ENCODE measurements around the gene ANAPC4.

Gene ANAPC4

DNA sequence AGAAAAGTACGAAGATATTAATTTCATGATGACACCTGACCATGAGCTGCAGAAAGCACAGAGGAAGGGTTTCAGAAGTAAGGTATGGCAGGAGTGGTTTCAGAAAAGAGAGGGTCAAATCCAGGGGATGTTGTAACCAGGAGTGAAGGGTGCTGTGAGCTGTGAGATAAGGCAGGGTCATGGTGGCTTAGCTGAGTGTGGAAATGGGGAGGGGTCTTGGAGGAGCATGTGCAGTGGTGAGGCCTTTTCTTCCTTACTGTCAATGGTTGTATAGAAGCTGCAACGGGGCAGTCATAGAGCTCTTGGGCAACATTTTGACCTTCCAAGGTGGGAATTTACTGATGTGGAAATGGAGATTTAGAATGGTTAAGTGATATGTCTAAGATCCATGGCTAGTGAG, 2.5 kb downstream of the ANAPC4 start:
- DNase-seq (ENCODE audit: insufficient read length, low spot score) (no peak), FAIRE-seq (no peak)
- TF ChIP-seq, protein P1, sequence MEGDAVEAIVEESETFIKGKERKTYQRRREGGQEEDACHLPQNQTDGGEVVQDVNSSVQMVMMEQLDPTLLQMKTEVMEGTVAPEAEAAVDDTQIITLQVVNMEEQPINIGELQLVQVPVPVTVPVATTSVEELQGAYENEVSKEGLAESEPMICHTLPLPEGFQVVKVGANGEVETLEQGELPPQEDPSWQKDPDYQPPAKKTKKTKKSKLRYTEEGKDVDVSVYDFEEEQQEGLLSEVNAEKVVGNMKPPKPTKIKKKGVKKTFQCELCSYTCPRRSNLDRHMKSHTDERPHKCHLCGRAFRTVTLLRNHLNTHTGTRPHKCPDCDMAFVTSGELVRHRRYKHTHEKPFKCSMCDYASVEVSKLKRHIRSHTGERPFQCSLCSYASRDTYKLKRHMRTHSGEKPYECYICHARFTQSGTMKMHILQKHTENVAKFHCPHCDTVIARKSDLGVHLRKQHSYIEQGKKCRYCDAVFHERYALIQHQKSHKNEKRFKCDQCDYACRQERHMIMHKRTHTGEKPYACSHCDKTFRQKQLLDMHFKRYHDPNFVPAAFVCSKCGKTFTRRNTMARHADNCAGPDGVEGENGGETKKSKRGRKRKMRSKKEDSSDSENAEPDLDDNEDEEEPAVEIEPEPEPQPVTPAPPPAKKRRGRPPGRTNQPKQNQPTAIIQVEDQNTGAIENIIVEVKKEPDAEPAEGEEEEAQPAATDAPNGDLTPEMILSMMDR (IDR thresholded peaks at IDR 0.05; ENCODE audit: insufficient read depth, missing control alignments): no peak

GRCh38 chr4:25383647-25384046, 6.6 kb downstream of the ANAPC4 start:
- TF ChIP-seq, protein P1 (IDR thresholded peaks at IDR 0.05; ENCODE audit: insufficient read depth, missing control alignments): no peak
- no peak for FAIRE-seq

DNA sequence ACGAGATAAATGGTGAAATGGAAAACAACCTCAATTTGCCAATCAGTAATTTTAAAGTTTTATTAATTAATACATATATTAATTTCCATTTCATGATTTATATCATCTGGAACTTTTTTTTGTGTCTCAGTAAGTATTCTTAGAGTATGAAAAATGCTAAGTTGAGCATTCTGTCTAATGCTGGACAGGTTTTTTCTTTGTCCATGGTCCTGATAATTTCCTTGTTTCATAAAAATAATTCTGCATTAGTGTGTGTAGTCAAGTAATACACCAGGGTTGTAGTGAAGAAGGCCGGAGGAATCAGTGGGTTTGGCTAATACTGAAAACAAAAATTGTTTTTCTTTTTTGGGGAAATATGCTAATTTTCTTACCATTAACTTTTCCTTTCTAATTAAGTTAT, 9.9 kb downstream of the ANAPC4 start:
- no peak for DNase-seq (ENCODE audit: insufficient read length, low spot score)
- TF ChIP-seq, protein P1 (IDR thresholded peaks at IDR 0.05; ENCODE audit: insufficient read depth, missing control alignments): no peak
- FAIRE-seq: no peak

More at GRCh38 chr4:25383647-25384046, 6.6 kb downstream of the ANAPC4 start:
- no peak for DNase-seq (ENCODE audit: insufficient read length, low spot score)

DNA sequence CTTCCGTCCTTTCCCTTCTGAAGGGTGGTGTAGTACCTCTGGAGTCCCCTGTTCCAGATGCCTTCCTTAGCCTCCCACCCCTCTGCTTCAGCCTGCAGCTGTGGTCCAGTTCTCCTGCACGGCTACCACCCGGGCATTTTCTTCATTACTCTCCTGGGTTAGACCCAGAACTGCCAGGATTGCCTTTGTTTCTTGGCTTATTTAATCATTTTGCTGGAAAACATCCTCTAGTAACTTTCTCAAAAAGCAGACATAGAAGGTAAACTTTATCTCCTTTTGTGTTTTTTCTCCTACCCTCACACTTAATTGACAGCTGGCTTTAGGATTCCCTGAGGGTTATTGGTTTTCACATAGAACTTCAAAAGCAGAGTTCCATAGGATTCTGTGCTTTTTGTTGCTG, 20.2 kb downstream of the ANAPC4 start:
- FAIRE-seq (no peak), DNase-seq (ENCODE audit: insufficient read length, low spot score) (no peak)
- TF ChIP-seq, protein P1 (IDR thresholded peaks at IDR 0.05; ENCODE audit: insufficient read depth, missing control alignments): no peak

DNA sequence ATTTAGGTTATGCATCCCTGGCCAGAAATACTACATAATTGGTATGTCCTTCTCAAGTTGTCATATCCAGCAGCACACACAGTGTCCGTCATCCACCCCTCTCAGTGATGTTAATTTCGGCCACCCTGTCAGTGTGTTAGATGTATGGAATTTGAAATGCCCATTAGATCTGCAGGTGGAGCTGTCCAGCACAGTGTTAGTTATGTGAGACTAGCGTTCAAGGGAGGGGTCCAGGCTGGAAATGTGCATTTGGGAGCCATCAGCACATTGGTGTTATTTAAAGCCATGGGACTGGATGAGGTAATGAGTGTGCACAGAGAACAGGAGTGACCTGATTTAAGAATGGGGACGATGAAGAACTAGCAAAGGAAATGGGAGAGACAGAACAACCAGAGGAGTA, 22.4 kb downstream of the ANAPC4 start:
- FAIRE-seq (no peak), DNase-seq (ENCODE audit: insufficient read length, low spot score) (no peak)
- TF ChIP-seq, protein P1 (IDR thresholded peaks at IDR 0.05; ENCODE audit: insufficient read depth, missing control alignments): no peak

GRCh38 chr4:25401066-25401465, 24.0 kb downstream of the ANAPC4 start:
- FAIRE-seq (no peak), DNase-seq (ENCODE audit: insufficient read length, low spot score) (no peak)
- TF ChIP-seq, protein P1 (IDR thresholded peaks at IDR 0.05; ENCODE audit: insufficient read depth, missing control alignments): no peak

GRCh38 chr4:25402521-25402920, 25.5 kb downstream of the ANAPC4 start:
- DNase-seq (ENCODE audit: insufficient read length, low spot score) (no peak), FAIRE-seq (no peak)
- TF ChIP-seq, protein P1 (IDR thresholded peaks at IDR 0.05; ENCODE audit: insufficient read depth, missing control alignments): no peak
